Nephron (organoid): ENCODE measurements around the gene SLC4A5.
"Not testable (repeated sequence)": the region's sequence is repeated elsewhere in the genome, so short reads cannot be mapped to it uniquely, and the experiment has no call there.

ENCODE experiments used
- H3K27ac Mint-ChIP-seq, 3 experiments: 2 replicates each; pipeline ENCODE4 v1.8.0; 2020; ENCODE audit warnings: mixed read lengths in 3 of 3, mild to moderate bottlenecking in 2 of 3, moderate library complexity in 1 of 3
- H3K27me3 Mint-ChIP-seq: 2 replicates; pipeline ENCODE4 v1.8.0; 2021; ENCODE audit warnings: low read depth, mild to moderate bottlenecking, moderate library complexity, mixed read lengths
- H3K36me3 Mint-ChIP-seq: 2 replicates; pipeline ENCODE4 v1.8.0; 2020; ENCODE audit warnings: low read depth, mixed read lengths
- H3K4me1 Mint-ChIP-seq: 2 replicates; pipeline ENCODE4 v1.8.0; 2020; ENCODE audit warnings: mixed read lengths
- H3K4me3 Mint-ChIP-seq, 3 experiments: 2 replicates each; pipeline ENCODE4 v1.8.0; 2020; ENCODE audit warnings: mild to moderate bottlenecking in 3 of 3, mixed read lengths in 3 of 3, moderate library complexity in 2 of 3
- H3K9me3 Mint-ChIP-seq: 2 replicates; pipeline ENCODE4 v1.8.0; 2020; ENCODE audit warnings: mixed read lengths
- CTCF ChIP-seq, 3 experiments: fragments of 200-600 bp; sonication (generic); IDR thresholded peaks; one replicate each; pipeline ENCODE4 v1.5.0; 2021; ENCODE audit warnings: antibody characterized with exemption in 3 of 3; ENCODE audit not compliant: unreplicated experiment in 3 of 3

The SLC4A5 gene

GRCh38 chr2:74347303-74347702 lies 4.1 kb upstream of the SLC4A5 start:
- no peak for TF ChIP-seq CTCF (IDR thresholded peaks at IDR 0.05; ENCODE audit: unreplicated experiment in 3 of 3)
- Mint-ChIP-seq H3K9me3 (no peaks in the 10 kb centered on the region), H3K4me1 (no peaks in the 10 kb centered on the region), H3K36me3 (no peaks in the 10 kb centered on the region), H3K4me3 (no peak overlapping the region), H3K27ac (no peak overlapping the region), H3K27me3 (no peaks in the 10 kb centered on the region)

- no peaks in the 10 kb centered on the region for H3K36me3 Mint-ChIP-seq
- no peak overlapping the region for H3K27ac Mint-ChIP-seq
- no peaks in the 10 kb centered on the region for H3K4me1 Mint-ChIP-seq
- no peak overlapping the region for H3K4me3 Mint-ChIP-seq
- H3K27me3 Mint-ChIP-seq = no peaks in the 10 kb centered on the region
- no peaks in the 10 kb centered on the region for H3K9me3 Mint-ChIP-seq
- no peak for TF ChIP-seq CTCF (IDR thresholded peaks at IDR 0.05; ENCODE audit: unreplicated experiment in 3 of 3)
Observed at GRCh38 chr2:74345272-74345943, 2.2 kb upstream of the SLC4A5 start.

- H3K27me3 Mint-ChIP-seq, H3K9me3 Mint-ChIP-seq, H3K27ac Mint-ChIP-seq, H3K4me3 Mint-ChIP-seq, H3K4me1 Mint-ChIP-seq, H3K36me3 Mint-ChIP-seq: not testable (repeated sequence)
Observed at GRCh38 chr2:74336227-74336626, 7.0 kb downstream of the SLC4A5 start.

- Mint-ChIP-seq H3K36me3 (peaks cover 3% of the 10 kb centered on the region), H3K4me1 (no peaks in the 10 kb centered on the region)
- peak; percentile 93 to 97 (median 95) for TF ChIP-seq CTCF (IDR thresholded peaks at IDR 0.05; ENCODE audit: unreplicated experiment in 3 of 3)
Observed at GRCh38 chr2:74334931-74335333, 8.3 kb downstream of the SLC4A5 start.

GRCh38 chr2:74333896-74334586 lies 9.2 kb downstream of the SLC4A5 start:
- no peak overlapping the region for H3K4me3 Mint-ChIP-seq
- H3K4me1 Mint-ChIP-seq = no peaks in the 10 kb centered on the region
- no peak overlapping the region for H3K27ac Mint-ChIP-seq
- peaks cover 3% of the 10 kb centered on the region for H3K36me3 Mint-ChIP-seq
- H3K9me3 Mint-ChIP-seq = no peaks in the 10 kb centered on the region
- no peak for TF ChIP-seq CTCF (IDR thresholded peaks at IDR 0.05; ENCODE audit: unreplicated experiment in 3 of 3)
- no peaks in the 10 kb centered on the region for H3K27me3 Mint-ChIP-seq

More at GRCh38 chr2:74334931-74335333, 8.3 kb downstream of the SLC4A5 start:
- no peak overlapping the region for H3K27ac Mint-ChIP-seq
- no peaks in the 10 kb centered on the region for H3K27me3 Mint-ChIP-seq
- H3K9me3 Mint-ChIP-seq = no peaks in the 10 kb centered on the region
- H3K4me3 Mint-ChIP-seq = no peak overlapping the region

GRCh38 chr2:74333175-74333574 lies 10.0 kb downstream of the SLC4A5 start:
- Mint-ChIP-seq H3K36me3 (peaks cover 3% of the 10 kb centered on the region), H3K9me3 (no peaks in the 10 kb centered on the region), H3K27ac (no peak overlapping the region), H3K4me3 (no peak overlapping the region), H3K27me3 (no peaks in the 10 kb centered on the region), H3K4me1 (no peaks in the 10 kb centered on the region)
- TF ChIP-seq CTCF (IDR thresholded peaks at IDR 0.05; ENCODE audit: unreplicated experiment in 3 of 3) = peak; percentile 18 to 25 (median 22)
